Activated CD4-positive, CD25-positive, alpha-beta regulatory T cell (primary cell): ENCODE measurements around the gene TCEA2.

Experiments
- DNase-seq, 4 experiments: peaks; one replicate each; lab custom pipeline; 2025; lab: John Stamatoyannopoulos, UW

Gene TCEA2

DNA sequence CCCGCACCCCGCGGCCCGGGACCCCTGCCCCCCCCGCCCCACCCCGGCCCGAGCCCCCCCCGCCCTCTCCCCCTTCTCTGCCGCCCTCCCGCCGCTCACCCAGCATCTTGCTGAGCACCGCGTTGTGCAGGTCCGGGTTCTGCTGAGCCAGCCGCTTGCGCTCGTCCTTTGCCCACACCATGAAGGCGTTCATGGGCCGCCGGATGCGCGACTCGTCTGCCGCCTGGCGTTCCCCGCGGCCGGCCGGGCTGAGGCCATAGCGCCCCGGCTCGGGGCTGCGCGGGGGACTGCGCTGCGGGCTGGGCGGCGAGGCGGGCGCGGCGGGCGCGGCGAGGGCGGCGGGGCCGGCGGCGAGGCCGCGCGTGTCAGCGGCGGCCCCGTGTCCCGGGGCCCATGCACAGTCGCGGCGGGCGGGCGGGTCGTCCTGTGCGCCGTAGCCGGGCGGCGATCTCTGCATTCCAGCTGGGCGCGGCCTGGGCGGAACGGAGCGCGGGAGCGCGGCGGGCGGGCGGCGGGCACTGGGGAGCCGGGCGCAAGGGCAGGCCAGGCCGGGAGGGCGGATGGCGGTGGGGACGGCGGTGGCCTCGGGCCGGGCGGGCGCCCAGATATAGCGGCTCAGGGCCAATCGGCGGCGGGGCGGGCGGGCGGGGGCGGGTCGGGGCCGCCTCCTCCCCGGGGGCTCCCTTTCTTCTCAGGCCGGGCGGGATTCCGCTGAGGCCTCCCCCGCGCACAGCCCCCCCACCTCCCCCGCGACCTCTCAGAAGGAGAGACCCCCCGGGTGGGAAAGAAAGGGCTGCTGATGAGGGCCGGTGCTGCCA lies 13.7 kb upstream of the TCEA2 start, which contains the start of gene SOX18:
TSS of gene SOX18 (minus strand) at position 580 of the 818 bp plus-strand sequence. CDS start at position 457, 123 bp downstream.
- no peak for DNase-seq

DNA sequence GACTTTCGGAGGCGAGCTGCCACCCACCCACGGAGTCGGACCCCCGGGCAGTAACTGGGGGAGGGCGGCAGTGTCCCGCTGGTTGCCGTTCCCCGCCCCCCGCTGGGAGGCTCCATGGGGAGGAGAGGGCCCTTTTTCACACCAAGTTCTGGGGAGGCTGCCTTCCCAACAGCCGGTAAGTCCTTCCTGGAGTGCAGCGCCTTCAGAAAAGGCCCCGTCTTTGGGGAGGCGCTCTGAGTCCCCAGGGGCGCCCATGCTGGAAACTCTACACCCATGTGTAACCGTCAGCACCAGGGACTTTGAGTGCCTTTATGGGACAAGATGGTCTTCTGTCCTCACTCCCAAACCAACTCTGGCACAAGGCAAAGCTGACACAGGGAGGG lies 13.1 kb upstream of the TCEA2 start:
- no peak for DNase-seq

- DNase-seq: no peak
These were observed 12.6 kb upstream of the TCEA2 start for GRCh38 chr20:64050261-64051032.

DNA sequence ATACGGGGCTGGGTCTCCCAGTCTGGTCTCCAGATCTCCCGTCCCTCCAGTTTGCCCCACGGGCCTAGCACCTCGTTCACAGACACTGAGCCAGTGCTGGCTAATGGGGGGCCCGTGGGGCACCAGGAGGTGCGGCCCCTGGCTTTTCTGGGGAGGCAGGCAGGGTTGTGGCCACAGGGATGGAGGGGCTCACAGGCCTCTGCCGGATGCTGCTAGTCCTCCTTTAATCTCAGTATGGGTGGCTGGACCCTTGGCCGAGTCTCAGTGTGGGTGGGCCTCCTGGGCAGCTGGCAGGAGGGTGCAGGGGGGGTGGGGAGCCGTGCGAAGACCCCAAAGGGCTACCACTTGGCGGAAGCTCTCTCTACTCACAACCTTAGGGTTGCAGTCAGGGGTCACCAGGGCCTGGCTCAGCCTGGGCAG lies 12.0 kb upstream of the TCEA2 start:
- DNase-seq: no peak

DNA sequence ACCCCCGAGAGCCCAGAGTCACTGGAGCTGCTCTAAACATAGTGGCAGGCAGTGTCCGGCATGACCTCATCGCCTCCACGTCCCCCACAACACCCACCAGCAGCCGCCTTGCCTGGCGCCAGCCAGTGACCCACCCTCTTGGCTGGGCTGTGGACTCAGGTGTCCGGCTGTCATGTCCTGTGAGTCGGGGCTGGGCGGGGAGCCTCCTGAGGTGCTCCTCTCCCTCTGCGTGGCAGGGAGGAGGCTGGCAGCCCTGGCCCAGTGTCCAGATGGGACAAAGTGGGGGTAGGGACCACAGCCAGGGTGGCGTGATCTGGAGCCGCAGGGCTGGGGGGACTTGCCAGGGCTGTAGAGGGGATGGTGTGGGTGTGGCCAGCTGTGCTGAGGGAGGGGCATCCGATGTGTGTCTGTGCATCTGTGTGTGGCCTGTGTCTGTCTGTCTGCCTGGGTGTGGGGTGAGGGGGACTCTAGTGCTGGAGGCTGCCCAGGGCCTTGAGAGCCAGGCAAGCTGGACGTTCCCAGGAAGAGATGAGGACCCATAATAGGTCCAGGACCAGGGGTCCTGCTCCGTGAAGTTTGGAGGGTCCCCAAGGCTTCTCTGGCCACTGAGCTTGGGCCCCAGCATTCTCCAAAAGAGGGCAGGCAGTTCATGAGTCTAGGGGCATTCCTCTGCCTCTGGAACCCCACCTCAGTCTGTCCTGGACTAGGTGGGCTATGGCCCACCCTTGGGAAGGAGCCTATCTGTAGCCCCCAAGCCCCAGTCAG lies 11.3 kb upstream of the TCEA2 start:
- no peak for DNase-seq

GRCh38 chr20:64052326-64052722 lies 10.7 kb upstream of the TCEA2 start:
- no peak for DNase-seq

DNA sequence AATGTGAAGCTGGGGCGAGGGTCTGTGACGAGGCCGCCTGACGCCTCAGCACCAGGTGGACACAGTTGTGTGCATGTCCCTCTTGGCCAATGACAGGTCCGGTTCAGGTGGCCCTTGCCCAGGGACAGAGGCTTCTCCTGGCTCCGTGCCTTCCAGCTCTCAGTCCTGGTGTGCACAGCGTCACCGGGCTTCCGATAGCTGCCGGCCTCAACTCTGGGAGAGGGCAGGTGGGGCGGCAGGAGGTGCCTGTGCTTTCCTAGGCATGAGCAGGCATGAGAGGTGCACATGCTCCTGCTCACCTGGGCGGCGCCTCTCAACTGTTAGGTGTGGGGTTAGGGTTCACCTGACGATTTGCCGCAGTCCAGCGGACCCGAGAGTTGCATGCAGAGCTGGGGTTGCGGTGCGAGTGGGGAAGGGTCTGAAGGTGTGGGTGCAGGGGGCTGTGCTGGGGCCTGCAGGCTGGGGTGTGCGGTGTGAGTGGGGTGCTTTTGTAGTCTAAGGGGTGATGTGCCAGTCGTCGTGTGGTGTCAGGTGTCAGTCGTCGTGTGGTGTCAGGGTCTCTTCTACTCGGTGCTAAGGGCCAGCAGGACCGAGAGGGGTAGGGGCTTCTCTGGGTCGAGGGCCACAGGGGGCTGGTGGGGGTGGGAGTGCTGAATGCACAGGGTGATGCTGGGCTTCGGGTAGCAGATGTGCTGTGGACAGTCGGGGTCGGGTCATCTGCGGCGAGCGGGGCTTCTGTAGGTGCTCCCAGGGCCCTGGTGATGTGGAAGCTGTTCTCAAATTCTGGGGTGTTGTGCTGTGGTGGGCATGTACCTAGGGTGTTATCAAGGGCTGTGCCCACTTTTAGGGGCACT lies 9.8 kb upstream of the TCEA2 start:
- DNase-seq: no peak

DNA sequence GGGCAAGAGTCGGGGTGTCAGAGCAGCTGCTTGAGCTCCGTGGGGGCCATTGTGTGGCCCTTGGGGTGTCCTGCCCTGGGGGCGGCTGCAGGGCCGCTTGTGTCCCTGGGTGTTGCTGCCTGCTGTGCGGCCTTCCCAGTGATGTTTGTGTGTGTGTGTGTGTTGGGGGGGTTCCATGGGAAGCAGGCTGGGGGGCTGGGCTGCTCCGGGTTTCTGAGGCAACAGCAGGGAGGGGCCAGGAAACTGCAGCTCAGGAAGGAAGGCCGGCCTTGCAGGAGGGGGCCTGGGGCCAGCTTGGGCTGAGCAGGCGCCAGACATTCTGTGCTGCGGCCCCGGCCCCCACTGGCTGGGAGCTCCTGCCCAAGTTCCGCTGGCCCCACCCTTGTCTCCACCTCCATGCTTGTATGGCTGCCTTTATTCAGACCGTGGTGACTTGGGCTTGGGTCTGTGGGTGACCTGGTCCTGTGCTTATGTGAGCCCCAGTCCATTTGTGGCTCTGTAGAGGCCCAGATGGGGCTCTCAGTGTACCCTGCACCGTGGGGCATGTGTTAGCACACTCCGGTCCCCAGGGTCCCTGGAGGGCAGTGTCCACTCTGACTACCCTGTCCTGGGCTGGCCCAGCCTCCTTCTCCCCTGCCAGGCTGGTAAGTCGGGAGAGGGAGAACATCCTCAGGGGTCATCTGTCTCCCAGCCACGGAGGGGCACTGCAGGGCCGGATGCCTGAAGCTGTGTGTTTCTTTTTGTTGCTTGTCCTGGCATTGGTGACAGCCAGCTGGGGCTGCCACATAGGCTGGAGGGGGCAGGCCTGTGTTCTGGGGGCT lies 8.9 kb upstream of the TCEA2 start:
- no peak for DNase-seq

DNA sequence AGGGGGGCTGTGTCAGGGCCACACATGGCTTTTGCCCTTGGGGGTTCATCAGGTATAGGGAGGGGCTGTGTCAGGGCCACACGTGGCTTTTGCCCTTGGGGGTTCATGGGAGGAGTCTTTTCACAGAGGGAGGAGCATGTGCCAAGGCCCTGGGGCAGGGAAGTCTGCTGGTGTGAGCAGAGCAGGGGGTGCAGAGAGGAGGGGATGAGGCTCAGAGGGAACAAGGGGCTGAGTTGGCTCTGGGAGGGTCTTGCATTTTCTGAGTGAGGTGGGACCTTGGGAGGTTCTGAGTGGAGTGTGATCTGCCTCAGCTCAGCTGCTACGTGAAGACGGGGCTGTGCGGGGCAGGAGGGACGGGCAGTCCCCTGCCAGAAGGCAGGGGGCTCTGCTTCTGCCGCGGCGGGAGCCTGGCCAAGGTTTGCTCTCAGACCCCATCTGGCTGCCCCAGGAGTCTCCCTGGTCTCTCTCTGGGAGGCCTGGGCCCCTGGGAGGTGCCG lies 7.6 kb upstream of the TCEA2 start:
- DNase-seq: no peak

- DNase-seq: no peak
These were observed 6.9 kb upstream of the TCEA2 start for GRCh38 chr20:64055893-64056638.

DNA sequence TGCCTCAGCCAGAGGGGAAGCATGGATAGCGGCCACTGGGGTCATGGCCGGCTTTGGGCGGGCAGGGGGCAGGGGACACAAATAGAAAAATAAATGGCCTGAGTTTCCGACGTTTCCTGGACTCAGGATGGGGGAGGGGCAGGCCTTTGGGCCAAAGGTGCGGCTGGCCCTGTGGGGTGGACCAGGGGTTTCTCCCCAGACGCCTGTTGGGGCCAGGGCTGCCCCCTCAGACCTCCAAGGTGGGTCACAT lies 6.4 kb upstream of the TCEA2 start:
- DNase-seq: no peak

DNA sequence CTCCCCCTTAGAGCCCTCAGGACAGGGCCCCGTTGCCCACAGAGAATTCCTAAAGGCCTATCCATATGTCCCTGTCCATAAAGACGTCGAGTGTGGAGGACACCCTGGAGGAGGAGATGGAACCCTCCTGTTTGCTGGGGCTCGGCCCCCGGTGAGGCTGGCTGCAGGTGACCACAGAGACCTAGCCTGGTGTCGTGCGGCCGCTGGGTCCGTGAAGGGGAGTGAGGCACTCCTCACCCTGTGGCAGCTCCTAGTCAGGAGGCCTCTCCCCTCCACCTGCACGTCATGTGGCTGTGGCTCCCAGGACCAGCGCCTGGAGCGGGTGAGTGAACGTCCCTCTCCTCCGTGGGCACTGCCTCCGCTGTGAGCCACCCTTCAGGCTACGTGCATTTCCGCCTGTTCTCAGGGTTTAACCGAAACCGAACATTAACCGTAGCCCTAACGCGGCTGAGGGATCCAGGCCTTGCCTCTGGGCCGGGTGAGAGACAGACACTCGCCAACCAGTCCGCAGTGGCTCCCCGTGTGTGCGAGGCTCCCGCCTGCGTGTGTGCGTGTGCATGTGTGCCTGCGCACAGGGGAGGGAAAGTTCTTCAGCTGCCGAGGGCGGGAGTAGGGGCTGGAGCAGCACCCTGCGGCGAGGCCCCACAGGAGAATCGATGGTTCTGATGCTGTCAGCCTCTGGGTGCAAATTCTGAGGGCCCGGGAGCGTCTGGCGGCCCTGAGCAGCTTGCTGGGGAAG lies 5.9 kb upstream of the TCEA2 start:
- no peak for DNase-seq

GRCh38 chr20:64057628-64058498 lies 5.1 kb upstream of the TCEA2 start:
- DNase-seq: peak; percentile 62 to 76 (median 70)

DNA sequence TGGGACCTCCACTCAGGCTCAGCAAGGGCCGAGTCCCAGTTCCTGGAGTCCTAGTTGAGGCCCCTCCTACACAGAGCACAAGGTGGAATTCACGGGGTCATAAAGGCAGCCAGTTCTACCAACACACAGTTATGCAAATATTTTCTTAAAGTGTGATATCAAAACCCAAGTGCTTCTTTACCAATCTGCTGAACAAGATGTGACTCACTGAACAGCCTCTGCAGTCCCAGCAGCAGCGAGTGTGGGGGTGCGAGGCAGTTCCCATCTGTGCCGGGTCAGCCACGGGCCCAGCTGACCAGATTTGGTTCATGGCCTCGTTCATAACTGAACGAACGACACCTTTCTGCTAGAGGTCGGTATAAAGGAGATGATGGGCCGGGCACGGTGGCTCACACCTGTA lies 4.5 kb upstream of the TCEA2 start:
- DNase-seq: no peak

DNA sequence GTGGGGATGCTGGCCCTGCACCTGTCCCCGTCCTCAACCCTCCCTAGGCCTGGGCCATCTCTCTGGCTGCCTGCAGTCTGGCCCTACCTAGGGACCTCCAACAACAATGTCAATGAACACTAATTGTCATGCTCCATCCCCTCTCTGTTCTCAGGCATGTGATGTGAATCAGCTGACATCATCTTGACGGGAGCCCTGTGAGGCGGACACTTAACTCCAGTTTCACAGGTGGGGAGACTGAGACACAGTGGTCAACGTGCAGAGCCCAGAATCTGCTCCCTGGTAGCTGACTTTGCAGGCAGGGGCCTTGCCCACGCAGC lies 762 bp upstream of the TCEA2 start:
- DNase-seq: no peak

DNA sequence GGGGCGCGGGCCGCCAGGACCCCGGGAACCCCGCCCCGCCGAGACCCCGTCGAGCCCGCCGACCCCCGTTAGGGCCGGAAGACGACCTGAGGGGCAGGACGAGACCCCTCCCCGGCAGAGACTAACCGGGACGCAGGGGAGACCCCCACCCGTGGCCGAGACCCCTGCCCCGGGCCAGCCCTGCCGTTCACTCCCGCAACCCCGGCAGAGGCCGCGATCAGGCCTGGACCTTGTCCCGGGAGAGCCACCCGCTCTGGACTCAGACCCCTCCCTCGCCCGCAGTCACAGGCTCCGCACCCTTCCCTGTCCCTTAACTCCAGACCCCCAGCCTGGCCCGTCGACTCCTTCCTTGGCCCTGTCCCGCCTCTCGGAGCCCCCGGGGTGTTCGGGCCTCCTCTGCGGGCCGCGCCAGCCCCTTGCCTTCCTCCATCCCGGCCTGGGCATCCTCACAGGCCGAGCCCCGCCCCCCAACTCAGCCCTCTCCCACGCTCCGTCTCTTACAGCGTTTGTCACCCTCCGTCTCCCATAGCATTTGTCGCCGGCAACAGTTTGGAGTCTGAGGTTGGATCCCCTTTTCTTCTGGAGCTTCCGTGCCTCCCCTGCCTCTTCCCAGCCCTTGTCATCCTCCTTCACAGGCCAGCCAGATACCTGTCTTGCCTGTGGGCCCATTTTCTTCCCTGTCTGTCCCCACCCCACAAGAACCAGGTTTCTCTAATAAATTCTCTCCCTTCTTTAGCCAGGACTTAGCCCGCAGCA lies 569 bp downstream of the TCEA2 start:
- no peak for DNase-seq

GRCh38 chr20:64064145-64064698 lies 1.2 kb downstream of the TCEA2 start:
- DNase-seq: no peak
